PC-9 (cell line): ENCODE data around the gene AMER3. TPM values are rescaled to one million over a fixed set of nuclear protein-coding genes. Genes with fewer than 3 reads are reported as not detected.
"Not testable (repeated sequence)": the region's sequence is repeated elsewhere in the genome, so short reads cannot be mapped to it uniquely, and the experiment has no call there.

Experiments
- BruUV-seq: library from RNA; stranded (reverse); fragments of 400-500 nt; replicated peaks from 2 replicates; lab custom pipeline; 2021; lab: Mats Ljungman, UMichigan
- CTCF ChIA-PET: fragments of 300-600 bp; sonication (Branson Sonifier 250); formaldehyde crosslinking; loops from one replicate; lab custom pipeline; 2022; ENCODE audit warnings: antibody characterized with exemption; lab: Charles Lee
- POLR2A ChIA-PET: fragments of 300-600 bp; sonication (Branson Sonifier 250); formaldehyde crosslinking; loops from one replicate; lab custom pipeline; 2022; ENCODE audit warnings: antibody characterized with exemption; ENCODE audit not compliant: unreplicated experiment; lab: Charles Lee
- DNase-seq, 2 experiments: peaks; one replicate each; pipeline versions ENCODE4 v3.0.0 to v3.0.0-alpha.2; 2015 to 2022; ENCODE audit warnings: mixed read lengths in 1 of 2
- H2AFZ ChIP-seq: fragments of 200-600 bp; sonication (generic); 2 replicates; pipeline ENCODE4 v1.8.1; 2017; ENCODE audit warnings: antibody characterized with exemption
- H3F3A ChIP-seq: fragments of 200-600 bp; sonication (generic); 2 replicates; pipeline ENCODE4 v1.8.1; 2017; ENCODE audit warnings: antibody characterized with exemption, mild to moderate bottlenecking, low read depth; ENCODE audit not compliant: insufficient read depth
- H3K27ac ChIP-seq: fragments of 200-600 bp; sonication (generic); 2 replicates; pipeline ENCODE4 v1.6.1; 2016; ENCODE audit warnings: mixed run types
- H3K27me3 ChIP-seq: fragments of 200-600 bp; sonication (generic); 2 replicates; pipeline ENCODE4 v1.6.1; 2016; ENCODE audit warnings: low read depth, mixed run types; ENCODE audit not compliant: insufficient read depth
- H3K36me3 ChIP-seq: fragments of 200-600 bp; sonication (generic); 2 replicates; pipeline ENCODE4 v1.6.1; 2016; ENCODE audit warnings: low read depth, mixed run types
- H3K4me1 ChIP-seq: fragments of 200-600 bp; sonication (generic); replicated peaks from 2 replicates; pipeline ENCODE4 v1.6.1; 2016; ENCODE audit warnings: mixed run types; ENCODE audit not compliant: insufficient read depth
- H3K4me2 ChIP-seq: fragments of 200-600 bp; sonication (generic); 2 replicates; pipeline ENCODE4 v1.6.1; 2017; ENCODE audit warnings: mixed run types
- H3K4me3 ChIP-seq: fragments of 200-600 bp; sonication (generic); 2 replicates; pipeline ENCODE4 v1.6.1; 2016; ENCODE audit warnings: mixed run types
- H3K79me2 ChIP-seq: fragments of 200-600 bp; sonication (generic); 2 replicates; pipeline ENCODE4 v1.6.1; 2017; ENCODE audit warnings: low read depth, mixed run types
- H3K9me2 ChIP-seq: fragments of 200-600 bp; sonication (generic); 2 replicates; pipeline ENCODE4 v1.8.1; 2017; ENCODE audit warnings: mild to moderate bottlenecking; ENCODE audit not compliant: insufficient read depth
- H3K9me3 ChIP-seq: fragments of 200-600 bp; sonication (generic); 2 replicates; pipeline ENCODE4 v1.8.1; 2016; ENCODE audit warnings: low read depth; ENCODE audit not compliant: insufficient read depth
- H4K20me1 ChIP-seq: fragments of 200-600 bp; sonication (generic); 2 replicates; pipeline ENCODE4 v1.8.1; 2017; ENCODE audit not compliant: insufficient read depth
- EZH2 ChIP-seq: fragments of 200-600 bp; sonication (generic); IDR thresholded peaks from 2 replicates; pipeline ENCODE4 v1.8.0; 2017; ENCODE audit warnings: antibody characterized with exemption, low read depth
- intact Hi-C: fragments of 100-400 bp; cut with micrococcal nuclease; formaldehyde crosslinking; loops from one replicate; pipeline ENCODE4 v1.10.0; 2022; ENCODE audit not compliant: unreplicated experiment
- total RNA-seq: library from RNA; stranded (reverse); gene quantifications from 2 replicates; pipeline ENCODE4 v1.2.3, GENCODE V29; 2021
- TF ChIP-seq, protein P1 (sequence below): fragments of 200-600 bp; sonication (generic); conservative IDR thresholded peaks from 2 replicates; pipeline ENCODE4 v1.6.1; 2017; ENCODE audit warnings: mixed run types, antibody characterized with exemption, mild to moderate bottlenecking, moderate library complexity

The AMER3 gene
- total RNA-seq, 1 experiment from 2014 or later = not detected

DNA sequence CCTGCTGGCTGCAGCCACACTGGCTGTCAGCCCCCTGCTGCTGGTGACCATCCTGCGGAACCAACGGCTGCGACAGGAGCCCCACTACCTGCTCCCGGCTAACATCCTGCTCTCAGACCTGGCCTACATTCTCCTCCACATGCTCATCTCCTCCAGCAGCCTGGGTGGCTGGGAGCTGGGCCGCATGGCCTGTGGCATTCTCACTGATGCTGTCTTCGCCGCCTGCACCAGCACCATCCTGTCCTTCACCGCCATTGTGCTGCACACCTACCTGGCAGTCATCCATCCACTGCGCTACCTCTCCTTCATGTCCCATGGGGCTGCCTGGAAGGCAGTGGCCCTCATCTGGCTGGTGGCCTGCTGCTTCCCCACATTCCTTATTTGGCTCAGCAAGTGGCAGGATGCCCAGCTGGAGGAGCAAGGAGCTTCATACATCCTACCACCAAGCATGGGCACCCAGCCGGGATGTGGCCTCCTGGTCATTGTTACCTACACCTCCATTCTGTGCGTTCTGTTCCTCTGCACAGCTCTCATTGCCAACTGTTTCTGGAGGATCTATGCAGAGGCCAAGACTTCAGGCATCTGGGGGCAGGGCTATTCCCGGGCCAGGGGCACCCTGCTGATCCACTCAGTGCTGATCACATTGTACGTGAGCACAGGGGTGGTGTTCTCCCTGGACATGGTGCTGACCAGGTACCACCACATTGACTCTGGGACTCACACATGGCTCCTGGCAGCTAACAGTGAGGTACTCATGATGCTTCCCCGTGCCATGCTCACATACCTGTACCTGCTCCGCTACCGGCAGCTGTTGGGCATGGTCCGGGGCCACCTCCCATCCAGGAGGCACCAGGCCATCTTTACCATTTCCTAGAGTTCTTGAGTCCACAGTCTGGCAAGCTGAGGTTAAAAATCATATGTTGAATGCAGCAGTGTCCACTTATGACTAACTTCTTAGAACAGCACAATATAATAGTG is 25.7 kb upstream of the AMER3 start:
- no peak for DNase-seq
- H3K27ac ChIP-seq = no peak overlapping the region
- intact Hi-C loops = no loop called here
- H3K36me3 ChIP-seq = no peaks in the 10 kb centered on the region
- H4K20me1 ChIP-seq = no peaks in the 10 kb centered on the region
- no peak overlapping the region for H3K4me3 ChIP-seq
- H3K79me2 ChIP-seq = no peaks in the 10 kb centered on the region
- H3F3A ChIP-seq = no peaks in the 10 kb centered on the region
- no peaks in the 10 kb centered on the region for H3K4me1 ChIP-seq
- TF ChIP-seq EZH2 = no peak
- POLR2A ChIA-PET = no interaction called here
- CTCF ChIA-PET = no interaction called here
- peaks cover 81% of the 10 kb centered on the region for H3K27me3 ChIP-seq
- H3K9me3 ChIP-seq = no peaks in the 10 kb centered on the region
- H3K4me2 ChIP-seq = no peak overlapping the region
- no peaks in the 10 kb centered on the region for H3K9me2 ChIP-seq
- no peak overlapping the region for H2AFZ ChIP-seq
- BruUV-seq = no TSS peak

DNA sequence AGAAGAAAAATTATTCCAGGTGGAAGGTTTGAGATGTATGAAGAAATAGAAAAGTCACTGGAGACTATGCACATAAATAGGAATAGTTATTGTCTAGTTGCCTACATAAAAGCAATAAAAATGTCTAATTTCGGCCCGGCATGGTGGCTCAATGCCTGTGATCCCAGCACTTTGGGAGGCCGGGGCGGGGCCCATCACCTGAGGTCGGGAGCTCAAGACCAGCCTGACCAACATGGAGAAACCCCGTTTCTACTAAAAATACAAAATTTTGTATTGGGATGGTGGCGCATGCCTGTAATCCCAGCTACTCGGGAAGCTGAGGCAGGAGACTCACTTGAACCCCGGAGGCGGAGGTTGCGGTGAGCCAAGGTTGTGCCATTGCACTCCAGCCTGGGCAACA is 23.1 kb upstream of the AMER3 start:
- H3F3A ChIP-seq, CTCF ChIA-PET, H3K4me1 ChIP-seq, H3K9me3 ChIP-seq, H3K4me2 ChIP-seq, POLR2A ChIA-PET, H3K36me3 ChIP-seq, BruUV-seq, intact Hi-C loops, DNase-seq, H4K20me1 ChIP-seq, H3K27ac ChIP-seq, H3K4me3 ChIP-seq, H2AFZ ChIP-seq, H3K9me2 ChIP-seq, H3K79me2 ChIP-seq: not testable (repeated sequence)
- peaks cover 94% of the 10 kb centered on the region for H3K27me3 ChIP-seq

DNA sequence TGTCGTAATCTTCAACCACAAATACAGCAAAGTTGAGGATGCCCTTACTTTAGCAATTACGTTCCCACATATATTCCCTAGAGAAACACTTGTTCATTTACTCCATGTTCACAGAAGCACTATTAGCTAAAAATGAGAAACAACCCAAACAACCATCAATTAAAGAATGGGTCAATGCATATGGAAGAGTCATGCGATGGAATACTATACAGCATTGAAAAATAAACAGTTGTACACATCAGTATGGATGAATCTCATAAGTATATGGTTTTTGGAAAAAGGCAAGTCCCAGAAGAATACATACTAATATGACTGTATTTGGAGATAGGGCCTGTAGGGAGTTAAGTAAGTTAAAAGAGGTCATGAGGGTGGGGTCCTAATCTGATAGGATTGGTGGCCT is 20.1 kb upstream of the AMER3 start:
- TF ChIP-seq, protein P1, sequence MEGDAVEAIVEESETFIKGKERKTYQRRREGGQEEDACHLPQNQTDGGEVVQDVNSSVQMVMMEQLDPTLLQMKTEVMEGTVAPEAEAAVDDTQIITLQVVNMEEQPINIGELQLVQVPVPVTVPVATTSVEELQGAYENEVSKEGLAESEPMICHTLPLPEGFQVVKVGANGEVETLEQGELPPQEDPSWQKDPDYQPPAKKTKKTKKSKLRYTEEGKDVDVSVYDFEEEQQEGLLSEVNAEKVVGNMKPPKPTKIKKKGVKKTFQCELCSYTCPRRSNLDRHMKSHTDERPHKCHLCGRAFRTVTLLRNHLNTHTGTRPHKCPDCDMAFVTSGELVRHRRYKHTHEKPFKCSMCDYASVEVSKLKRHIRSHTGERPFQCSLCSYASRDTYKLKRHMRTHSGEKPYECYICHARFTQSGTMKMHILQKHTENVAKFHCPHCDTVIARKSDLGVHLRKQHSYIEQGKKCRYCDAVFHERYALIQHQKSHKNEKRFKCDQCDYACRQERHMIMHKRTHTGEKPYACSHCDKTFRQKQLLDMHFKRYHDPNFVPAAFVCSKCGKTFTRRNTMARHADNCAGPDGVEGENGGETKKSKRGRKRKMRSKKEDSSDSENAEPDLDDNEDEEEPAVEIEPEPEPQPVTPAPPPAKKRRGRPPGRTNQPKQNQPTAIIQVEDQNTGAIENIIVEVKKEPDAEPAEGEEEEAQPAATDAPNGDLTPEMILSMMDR = no peak
- Histone ChIP-seq H3K27me3 (peaks cover 94% of the 10 kb centered on the region), H3K36me3 (no peaks in the 10 kb centered on the region), H2AFZ (no peak overlapping the region), H3K79me2 (no peaks in the 10 kb centered on the region), H3K4me1 (no peaks in the 10 kb centered on the region), H3K9me2 (no peaks in the 10 kb centered on the region), H3K9me3 (no peaks in the 10 kb centered on the region), H3K4me2 (no peak overlapping the region), H3F3A (no peaks in the 10 kb centered on the region), H3K4me3 (no peak overlapping the region), H3K27ac (no peak overlapping the region), H4K20me1 (no peaks in the 10 kb centered on the region)
- BruUV-seq = no TSS peak
- ChIA-PET CTCF (no interaction called here), POLR2A (no interaction called here)
- intact Hi-C loops = no loop called here
- no peak for DNase-seq

DNA sequence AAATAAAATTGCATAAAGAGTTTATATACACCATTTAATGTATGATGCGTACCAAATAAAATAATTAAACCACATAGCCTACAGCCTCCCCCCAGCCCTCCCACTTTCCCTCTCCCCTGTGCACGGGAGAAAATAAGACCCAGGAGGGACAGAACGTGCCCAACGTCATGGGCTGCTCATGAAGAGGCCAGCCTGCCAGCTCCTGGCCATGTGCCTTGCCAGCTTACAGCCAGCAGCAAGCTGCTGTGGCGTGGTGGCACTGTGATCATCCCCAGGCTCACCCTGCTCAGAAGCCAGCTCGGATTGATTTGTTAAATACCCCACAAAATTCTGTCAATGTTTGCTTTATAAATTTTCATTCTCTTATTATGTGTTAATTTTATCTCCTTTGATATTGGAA is 18.9 kb upstream of the AMER3 start:
- H3K36me3 ChIP-seq = no peaks in the 10 kb centered on the region
- no peak overlapping the region for H2AFZ ChIP-seq
- ChIA-PET POLR2A (no interaction called here), CTCF (no interaction called here)
- H3K27me3 ChIP-seq = peaks cover 93% of the 10 kb centered on the region
- H3F3A ChIP-seq = no peaks in the 10 kb centered on the region
- H3K4me2 ChIP-seq = no peak overlapping the region
- BruUV-seq = no TSS peak
- no peaks in the 10 kb centered on the region for H3K79me2 ChIP-seq
- no peaks in the 10 kb centered on the region for H3K4me1 ChIP-seq
- no peaks in the 10 kb centered on the region for H3K9me3 ChIP-seq
- H3K4me3 ChIP-seq = no peak overlapping the region
- no peaks in the 10 kb centered on the region for H3K9me2 ChIP-seq
- TF ChIP-seq, protein P1 = no peak
- no peak for TF ChIP-seq EZH2
- H4K20me1 ChIP-seq = no peaks in the 10 kb centered on the region
- H3K27ac ChIP-seq = no peak overlapping the region
- intact Hi-C loops = no loop called here
- DNase-seq = no peak
